B cell (primary cell): Measurements from ENCODE around the gene DACH2.

ENCODE experiments used
- EZH2 ChIP-seq: IDR thresholded peaks from 2 replicates; pipeline ENCODE4 v1.6.1; 2012; ENCODE audit warnings: borderline replicate concordance, low read depth, mild to moderate bottlenecking, moderate library complexity, low read length; ENCODE audit not compliant: insufficient read depth, poor library complexity, severe bottlenecking
- TF ChIP-seq, protein P1 (sequence below): fragments of 200-600 bp; IDR thresholded peaks from one replicate; pipeline ENCODE4 v1.8.0; 2022; ENCODE audit warnings: antibody characterized with exemption, mild to moderate bottlenecking

DNA sequence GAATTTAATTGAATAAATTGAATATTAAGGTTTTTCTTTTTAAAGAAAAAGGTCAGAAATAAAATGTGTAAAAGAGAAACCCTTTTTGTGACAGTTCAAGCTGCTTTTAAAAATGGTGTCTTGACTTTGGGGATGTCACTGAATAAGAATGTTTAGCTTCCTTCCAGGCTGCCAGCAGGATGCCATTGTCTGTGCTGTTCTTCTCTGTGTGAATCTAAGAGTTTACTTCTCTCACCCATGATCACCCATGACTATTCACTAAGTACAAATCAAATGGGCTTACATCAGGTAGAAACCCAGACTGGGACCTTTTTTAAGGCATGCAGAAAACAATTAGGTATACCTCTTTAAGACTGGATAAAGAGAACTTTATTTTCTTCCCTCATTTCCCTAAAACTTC, 115.3 kb downstream of the DACH2 start:
- TF ChIP-seq, protein P1, sequence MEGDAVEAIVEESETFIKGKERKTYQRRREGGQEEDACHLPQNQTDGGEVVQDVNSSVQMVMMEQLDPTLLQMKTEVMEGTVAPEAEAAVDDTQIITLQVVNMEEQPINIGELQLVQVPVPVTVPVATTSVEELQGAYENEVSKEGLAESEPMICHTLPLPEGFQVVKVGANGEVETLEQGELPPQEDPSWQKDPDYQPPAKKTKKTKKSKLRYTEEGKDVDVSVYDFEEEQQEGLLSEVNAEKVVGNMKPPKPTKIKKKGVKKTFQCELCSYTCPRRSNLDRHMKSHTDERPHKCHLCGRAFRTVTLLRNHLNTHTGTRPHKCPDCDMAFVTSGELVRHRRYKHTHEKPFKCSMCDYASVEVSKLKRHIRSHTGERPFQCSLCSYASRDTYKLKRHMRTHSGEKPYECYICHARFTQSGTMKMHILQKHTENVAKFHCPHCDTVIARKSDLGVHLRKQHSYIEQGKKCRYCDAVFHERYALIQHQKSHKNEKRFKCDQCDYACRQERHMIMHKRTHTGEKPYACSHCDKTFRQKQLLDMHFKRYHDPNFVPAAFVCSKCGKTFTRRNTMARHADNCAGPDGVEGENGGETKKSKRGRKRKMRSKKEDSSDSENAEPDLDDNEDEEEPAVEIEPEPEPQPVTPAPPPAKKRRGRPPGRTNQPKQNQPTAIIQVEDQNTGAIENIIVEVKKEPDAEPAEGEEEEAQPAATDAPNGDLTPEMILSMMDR = no peak
- no peak for TF ChIP-seq EZH2
